Measurements from ENCODE around the gene RHOT2. TPM values are rescaled to one million over a fixed set of nuclear protein-coding genes. Genes with fewer than 3 reads are reported as not detected.

Gene RHOT2
- total RNA-seq, 4 donors from 2014 or later = 29.1 to 99.7 (median 71.7) TPM

DNA sequence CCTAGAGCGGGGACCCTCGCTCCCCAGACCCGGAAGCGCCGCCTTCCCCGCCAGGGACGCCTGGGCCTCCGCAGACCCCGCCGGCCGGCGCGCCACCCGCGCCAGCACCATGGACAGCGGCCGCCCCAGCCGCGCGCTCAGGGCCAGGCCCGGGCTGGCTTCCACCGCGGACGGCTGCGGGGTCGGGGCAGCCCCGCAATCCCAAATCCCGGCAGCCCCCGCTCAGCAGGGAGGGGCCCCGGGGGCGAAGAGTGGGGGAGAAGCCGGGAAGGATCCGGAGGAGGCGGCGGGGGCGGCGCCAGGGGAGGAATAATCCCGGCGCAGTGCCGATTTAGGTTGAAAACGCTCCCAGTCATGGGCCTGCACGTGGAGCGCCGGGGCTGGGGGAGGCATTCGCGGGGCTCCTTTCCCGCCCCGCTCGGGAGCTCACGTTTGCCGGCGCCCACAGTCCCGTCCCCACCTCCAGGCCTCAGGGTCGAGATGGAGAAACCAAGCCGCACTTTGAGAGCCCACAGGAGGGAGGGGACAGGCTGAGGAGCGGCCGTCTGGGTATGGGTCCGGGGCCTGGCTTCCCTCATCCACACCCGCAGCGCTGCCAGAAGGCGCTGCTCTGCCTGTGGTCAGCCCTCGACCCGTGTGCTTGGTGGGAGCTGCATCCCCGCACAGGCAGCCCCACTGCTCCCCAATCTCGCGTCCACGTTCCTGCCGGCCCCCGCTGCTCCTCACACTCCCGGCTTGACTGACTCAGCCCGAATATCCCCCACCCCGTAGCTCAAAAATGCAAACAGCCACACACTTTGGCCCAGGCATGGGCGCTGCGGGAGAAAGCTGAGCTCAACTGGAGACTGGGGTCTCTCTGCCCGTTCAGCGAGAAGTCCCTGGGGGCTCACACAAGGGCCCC, 33.0 kb downstream of the RHOT2 start:
- peaks cover 0 to 6% of the 10 kb centered on the region in 2 donors for H3K4me1 ChIP-seq
- no peaks in the 10 kb centered on the region for H3K36me3 ChIP-seq
- intact Hi-C loops (cut with DNase I; ENCODE audit: low total_unique reads) = no loop called here
- no peak overlapping the region for H3K4me3 ChIP-seq
- H3K27me3 ChIP-seq = peaks cover 24% of the 10 kb centered on the region in 2 donors
- H3K9me3 ChIP-seq = no peaks in the 10 kb centered on the region
- TF ChIP-seq, protein P1, sequence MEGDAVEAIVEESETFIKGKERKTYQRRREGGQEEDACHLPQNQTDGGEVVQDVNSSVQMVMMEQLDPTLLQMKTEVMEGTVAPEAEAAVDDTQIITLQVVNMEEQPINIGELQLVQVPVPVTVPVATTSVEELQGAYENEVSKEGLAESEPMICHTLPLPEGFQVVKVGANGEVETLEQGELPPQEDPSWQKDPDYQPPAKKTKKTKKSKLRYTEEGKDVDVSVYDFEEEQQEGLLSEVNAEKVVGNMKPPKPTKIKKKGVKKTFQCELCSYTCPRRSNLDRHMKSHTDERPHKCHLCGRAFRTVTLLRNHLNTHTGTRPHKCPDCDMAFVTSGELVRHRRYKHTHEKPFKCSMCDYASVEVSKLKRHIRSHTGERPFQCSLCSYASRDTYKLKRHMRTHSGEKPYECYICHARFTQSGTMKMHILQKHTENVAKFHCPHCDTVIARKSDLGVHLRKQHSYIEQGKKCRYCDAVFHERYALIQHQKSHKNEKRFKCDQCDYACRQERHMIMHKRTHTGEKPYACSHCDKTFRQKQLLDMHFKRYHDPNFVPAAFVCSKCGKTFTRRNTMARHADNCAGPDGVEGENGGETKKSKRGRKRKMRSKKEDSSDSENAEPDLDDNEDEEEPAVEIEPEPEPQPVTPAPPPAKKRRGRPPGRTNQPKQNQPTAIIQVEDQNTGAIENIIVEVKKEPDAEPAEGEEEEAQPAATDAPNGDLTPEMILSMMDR (IDR thresholded peaks at IDR 0.05) = no peak
- TF ChIP-seq POLR2A (IDR thresholded peaks at IDR 0.05) = no peak
- no peak for DNase-seq
- H3K27ac ChIP-seq = no peak overlapping the region

DNA sequence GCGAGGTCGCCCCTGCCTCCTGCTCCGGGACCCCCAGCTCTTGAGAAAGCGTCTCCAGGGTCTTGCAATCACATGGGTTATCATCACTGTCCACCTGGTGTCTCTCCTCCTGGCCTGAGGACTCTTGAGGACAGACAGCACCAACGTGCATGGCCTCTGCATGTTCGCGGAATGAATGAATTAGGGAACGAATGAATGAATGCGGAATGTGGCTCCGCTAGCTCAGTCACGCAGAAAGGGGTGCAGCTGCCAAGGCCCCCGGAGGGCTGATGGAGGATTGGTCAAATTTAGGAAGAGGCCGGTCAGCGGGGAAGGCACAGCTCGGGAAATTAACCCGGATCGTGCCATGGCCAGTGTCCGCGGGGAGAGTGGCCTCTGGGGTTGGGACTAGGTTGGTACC, 34.4 kb downstream of the RHOT2 start:
- no peak for DNase-seq
- no peak for TF ChIP-seq POLR2A (IDR thresholded peaks at IDR 0.05)
- TF ChIP-seq, protein P1 (IDR thresholded peaks at IDR 0.05) = no peak
- H3K27me3 ChIP-seq = peaks cover 27 to 29% of the 10 kb centered on the region in 2 donors
- H3K27ac ChIP-seq = no peak overlapping the region
- H3K4me1 ChIP-seq = peaks cover 0 to 10% of the 10 kb centered on the region in 2 donors
- H3K9me3 ChIP-seq = no peaks in the 10 kb centered on the region
- H3K36me3 ChIP-seq = no peaks in the 10 kb centered on the region
- intact Hi-C loops (cut with DNase I; ENCODE audit: low total_unique reads) = no loop called here
- no peak overlapping the region for H3K4me3 ChIP-seq

DNA sequence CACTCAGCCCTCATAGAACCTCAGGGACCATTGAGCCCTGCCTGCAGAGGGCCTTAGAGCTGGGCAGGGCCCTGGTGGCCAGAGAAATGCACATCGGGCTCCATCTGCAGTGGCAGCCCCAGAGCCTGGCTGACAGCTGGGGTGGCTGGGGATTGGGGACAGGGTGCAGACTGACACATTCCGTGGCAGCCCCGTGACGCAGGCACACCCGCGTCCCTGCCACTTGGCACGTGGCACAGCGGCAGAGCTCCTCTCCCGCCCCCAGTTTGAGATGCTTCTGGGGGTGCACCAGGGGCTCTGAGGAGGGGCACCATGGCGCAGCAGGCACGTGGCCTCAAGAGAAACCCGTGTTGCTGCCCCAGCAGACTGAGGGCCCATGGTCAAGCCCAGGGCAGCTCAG, 35.5 kb downstream of the RHOT2 start:
- Histone ChIP-seq H3K36me3 (no peaks in the 10 kb centered on the region), H3K4me3 (no peak overlapping the region), H3K27me3 (peaks cover 33 to 34% of the 10 kb centered on the region in 2 donors), H3K9me3 (no peaks in the 10 kb centered on the region), H3K4me1 (peaks cover 0 to 10% of the 10 kb centered on the region in 2 donors), H3K27ac (no peak overlapping the region)
- intact Hi-C loops (cut with DNase I; ENCODE audit: low total_unique reads) = no loop called here
- no peak for TF ChIP-seq POLR2A (IDR thresholded peaks at IDR 0.05)
- TF ChIP-seq, protein P1 (IDR thresholded peaks at IDR 0.05) = no peak
- DNase-seq = no peak

DNA sequence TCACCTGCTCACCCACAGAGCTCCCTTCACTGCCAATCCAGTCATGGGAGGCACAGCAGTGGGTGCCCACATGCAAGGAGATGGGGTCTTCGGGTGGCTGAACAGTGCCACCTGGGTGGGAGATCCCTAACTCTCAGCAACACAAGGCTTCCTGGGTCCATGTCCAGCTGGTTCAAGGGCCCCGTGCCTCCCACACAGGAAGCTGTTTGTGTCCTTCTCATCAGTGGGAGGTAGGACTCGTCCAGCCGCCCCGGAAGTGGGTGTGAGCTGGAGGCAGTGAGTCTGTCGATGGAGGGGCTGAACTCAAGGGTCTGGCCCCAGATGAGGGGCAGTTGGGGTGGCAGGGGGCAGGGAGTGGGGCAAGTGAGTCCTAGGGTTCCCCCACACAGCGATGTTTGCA, 36.1 kb downstream of the RHOT2 start:
- H3K4me3 ChIP-seq = no peak overlapping the region
- no peak for DNase-seq
- H3K9me3 ChIP-seq = no peaks in the 10 kb centered on the region
- TF ChIP-seq, protein P1 (IDR thresholded peaks at IDR 0.05) = no peak
- no peak for TF ChIP-seq POLR2A (IDR thresholded peaks at IDR 0.05)
- H3K27ac ChIP-seq = no peak overlapping the region
- intact Hi-C loops (cut with DNase I; ENCODE audit: low total_unique reads) = no loop called here
- H3K36me3 ChIP-seq = no peaks in the 10 kb centered on the region
- H3K27me3 ChIP-seq = peaks cover 34 to 37% of the 10 kb centered on the region in 2 donors
- peaks cover 0 to 10% of the 10 kb centered on the region in 2 donors for H3K4me1 ChIP-seq

All from uterus (tissue), 4 donors.